SK-N-MC (cell line): ENCODE data around the gene KIAA1671.

ENCODE experiments used
- EZH2 ChIP-seq: fragments of 200-600 bp; sonication (generic); IDR thresholded peaks from one replicate; pipeline ENCODE4 v1.6.1; 2017; ENCODE audit warnings: antibody characterized with exemption
- FOXP2 ChIP-seq: optimal IDR thresholded peaks from 2 replicates; pipeline ENCODE3; 2011; ENCODE audit warnings: mild to moderate bottlenecking, moderate library complexity; ENCODE audit not compliant: insufficient read depth; ENCODE audit errors: extremely low read length, control extremely low read depth

- TF ChIP-seq EZH2 (no peak), FOXP2 (no peak)
These were observed 48.2 kb downstream of the KIAA1671 start for GRCh38 chr22:25000686-25001085.
